ENCODE results near the gene TANGO2. TPM values are rescaled to one million over a fixed set of nuclear protein-coding genes. Genes with fewer than 3 reads are reported as not detected.

Gene TANGO2
- total RNA-seq, 1 experiment from 2014 or later: 14.6 TPM

- Mint-ChIP-seq H3K36me3 (ENCODE audit: insufficient read depth in 1 of 3, low read depth in 3 of 3) (peaks cover 0 to 1% (median 0%) of the 10 kb centered on the region in 3 experiments; a peak in 3 of 7 replicates), H3K27ac (peak overlapping the region in 1 of 3 experiments; percentile 87; a peak in 1 of 7 replicates), H3K9me3 (no peaks in the 10 kb centered on the region), H3K4me1 (peaks cover 0 to 5% of the 10 kb centered on the region in 2 experiments; a peak in 2 of 4 replicates), H3K27me3 (ENCODE audit: low read depth) (no peaks in the 10 kb centered on the region; the same call in 1 of the 2 replicates), H3K4me3 (no peak overlapping the region)
- H2AK5ac ChIP-seq (ENCODE audit: insufficient read length, low read length): no peak overlapping the region
- no CpG with 5 or more reads among the region's 7 CpGs for WGBS (ENCODE audit: extremely low coverage, insufficient read length, low lambda C conversion rate)
- no peak overlapping the region for H3K4me2 ChIP-seq (ENCODE audit: insufficient read depth, insufficient read length, low read length)
- no peak overlapping the region for H2BK12ac ChIP-seq (ENCODE audit: insufficient read length, low read depth, low read length)
- no peak overlapping the region for H3K4ac ChIP-seq (ENCODE audit: low read depth, low read length)
- no peak overlapping the region for H2BK15ac ChIP-seq (ENCODE audit: low read depth, low read length)
- H3K27me3 ChIP-seq (ENCODE audit: insufficient read depth, low read length): no peaks in the 10 kb centered on the region
- TF ChIP-seq CTCF (conservative IDR thresholded peaks at IDR 0.05): no peak
- H3K14ac ChIP-seq (ENCODE audit: insufficient read depth, low read length): no peak overlapping the region
- no peaks in the 10 kb centered on the region for H4K20me1 ChIP-seq (ENCODE audit: control insufficient read depth, insufficient read depth, insufficient read length)
- no peak overlapping the region for H2BK120ac ChIP-seq (ENCODE audit: low read depth, low read length, poor library complexity, severe bottlenecking)
- no peak overlapping the region for H3K27ac ChIP-seq (ENCODE audit: insufficient read length, low read depth, low read length)
- H3T11ph ChIP-seq (ENCODE audit: low read length): no peak overlapping the region
- H2AFZ ChIP-seq (ENCODE audit: low read length): no peak overlapping the region
- no peak for DNase-seq
- no peak overlapping the region for H3K9ac ChIP-seq (ENCODE audit: extremely low read depth, insufficient read length, low read length)
- no peak overlapping the region for H2BK5ac ChIP-seq (ENCODE audit: insufficient read length, low read length)
- no peak overlapping the region for H4K91ac ChIP-seq (ENCODE audit: insufficient read length, low read depth, low read length)
- no peak overlapping the region for H4K8ac ChIP-seq (replicated peaks; ENCODE audit: insufficient read length, low read depth, low read length)
- H3K79me1 ChIP-seq (ENCODE audit: insufficient read depth, low read depth, low read length, poor library complexity, severe bottlenecking): no peaks in the 10 kb centered on the region
- no peak overlapping the region for H3K18ac ChIP-seq (ENCODE audit: insufficient read length, low read depth, low read length)
- no peaks in the 10 kb centered on the region for H3K9me3 ChIP-seq (ENCODE audit: control insufficient read depth, low read depth, low read length)
- H3K4me1 ChIP-seq (ENCODE audit: insufficient read depth, low read length): no peaks in the 10 kb centered on the region
- H3K23me2 ChIP-seq (ENCODE audit: insufficient read length, low read depth, low read length, poor library complexity, severe bottlenecking): no peaks in the 10 kb centered on the region
- H3K56ac ChIP-seq (ENCODE audit: insufficient read length, low read depth, low read length): no peak overlapping the region
- no peaks in the 10 kb centered on the region for H3K79me2 ChIP-seq (ENCODE audit: insufficient read depth, low read length)
- no peak overlapping the region for H2BK20ac ChIP-seq (ENCODE audit: low read depth, low read length, poor library complexity, severe bottlenecking)
- H4K5ac ChIP-seq (ENCODE audit: insufficient read length, low read depth, low read length): no peak overlapping the region
- H3K23ac ChIP-seq (ENCODE audit: insufficient read length, low read depth, low read length): no peak overlapping the region
These were observed 11.6 kb downstream of the TANGO2 start for GRCh38 chr22:20032407-20032991.
